GM06990 (cell line): Measurements from ENCODE around the gene RABEP1.
A peak's percentile ranks its signal among the peaks of the same experiment; 100 is the strongest.
"Not testable (repeated sequence)": the region's sequence is repeated elsewhere in the genome, so short reads cannot be mapped to it uniquely, and the experiment has no call there.

Experiments
- DNase-seq: peaks from one replicate; pipeline ENCODE4 v3.0.0-alpha.2; 2011; ENCODE audit not compliant: insufficient read length; ENCODE audit errors: extremely low read depth
- H3K27me3 ChIP-seq: replicated peaks from 2 replicates; pipeline ENCODE4 v1.6.0; 2011; ENCODE audit warnings: low read length; ENCODE audit not compliant: control insufficient read depth, insufficient read depth
- H3K36me3 ChIP-seq: 2 replicates; pipeline ENCODE4 v1.5.1; 2011; ENCODE audit warnings: low read length; ENCODE audit not compliant: control insufficient read depth, insufficient read depth
- H3K4me3 ChIP-seq: replicated peaks from 2 replicates; pipeline ENCODE4 v1.5.1; 2011; ENCODE audit warnings: low read depth, mild to moderate bottlenecking, control low read depth, low read length
- TF ChIP-seq, protein P1 (sequence below): IDR thresholded peaks from 2 replicates; pipeline ENCODE4 v1.5.1; 2011; ENCODE audit warnings: low read length, control low read depth, mild to moderate bottlenecking, inconsistent platforms; ENCODE audit not compliant: insufficient read depth, poor library complexity, severe bottlenecking

RABEP1 gene

GRCh38 chr17:5238333-5238732 is 43.8 kb upstream of the RABEP1 start:
- H3K27me3 ChIP-seq: no peaks in the 10 kb centered on the region
- no peak overlapping the region for H3K4me3 ChIP-seq
- TF ChIP-seq, protein P1, sequence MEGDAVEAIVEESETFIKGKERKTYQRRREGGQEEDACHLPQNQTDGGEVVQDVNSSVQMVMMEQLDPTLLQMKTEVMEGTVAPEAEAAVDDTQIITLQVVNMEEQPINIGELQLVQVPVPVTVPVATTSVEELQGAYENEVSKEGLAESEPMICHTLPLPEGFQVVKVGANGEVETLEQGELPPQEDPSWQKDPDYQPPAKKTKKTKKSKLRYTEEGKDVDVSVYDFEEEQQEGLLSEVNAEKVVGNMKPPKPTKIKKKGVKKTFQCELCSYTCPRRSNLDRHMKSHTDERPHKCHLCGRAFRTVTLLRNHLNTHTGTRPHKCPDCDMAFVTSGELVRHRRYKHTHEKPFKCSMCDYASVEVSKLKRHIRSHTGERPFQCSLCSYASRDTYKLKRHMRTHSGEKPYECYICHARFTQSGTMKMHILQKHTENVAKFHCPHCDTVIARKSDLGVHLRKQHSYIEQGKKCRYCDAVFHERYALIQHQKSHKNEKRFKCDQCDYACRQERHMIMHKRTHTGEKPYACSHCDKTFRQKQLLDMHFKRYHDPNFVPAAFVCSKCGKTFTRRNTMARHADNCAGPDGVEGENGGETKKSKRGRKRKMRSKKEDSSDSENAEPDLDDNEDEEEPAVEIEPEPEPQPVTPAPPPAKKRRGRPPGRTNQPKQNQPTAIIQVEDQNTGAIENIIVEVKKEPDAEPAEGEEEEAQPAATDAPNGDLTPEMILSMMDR: no peak
- DNase-seq: no peak
- H3K36me3 ChIP-seq: no peaks in the 10 kb centered on the region

GRCh38 chr17:5239769-5240168 is 42.3 kb upstream of the RABEP1 start:
- not testable (repeated sequence) for H3K27me3 ChIP-seq, DNase-seq, H3K36me3 ChIP-seq, H3K4me3 ChIP-seq

- Histone ChIP-seq H3K4me3 (no peak overlapping the region), H3K27me3 (no peaks in the 10 kb centered on the region), H3K36me3 (no peaks in the 10 kb centered on the region)
- TF ChIP-seq, protein P1: no peak
- DNase-seq: peak; percentile 70
Measured at GRCh38 chr17:5241861-5242671, 40.0 kb upstream of the RABEP1 start.

DNA sequence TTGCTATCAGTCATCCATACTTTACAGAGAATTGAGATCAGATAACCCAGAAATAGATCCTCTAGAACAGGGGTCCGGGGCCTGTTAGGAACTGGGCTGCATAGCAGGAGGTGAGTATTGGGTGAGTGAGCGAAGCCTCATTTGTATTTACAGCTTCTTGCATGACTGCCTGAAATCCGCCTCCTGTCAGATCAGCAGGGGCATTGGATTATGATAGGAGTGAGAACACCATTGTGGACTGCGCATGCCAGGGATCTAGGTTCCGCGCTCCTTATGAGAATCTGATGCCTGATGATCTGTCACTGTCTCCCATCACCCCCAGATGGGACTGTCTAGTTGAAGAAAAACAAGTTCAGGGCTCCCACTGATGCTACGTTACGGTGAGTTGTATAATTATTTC is 34.5 kb upstream of the RABEP1 start:
- H3K4me3 ChIP-seq: no peak overlapping the region
- H3K27me3 ChIP-seq: no peaks in the 10 kb centered on the region
- TF ChIP-seq, protein P1: no peak
- H3K36me3 ChIP-seq: no peaks in the 10 kb centered on the region
- no peak for DNase-seq

DNA sequence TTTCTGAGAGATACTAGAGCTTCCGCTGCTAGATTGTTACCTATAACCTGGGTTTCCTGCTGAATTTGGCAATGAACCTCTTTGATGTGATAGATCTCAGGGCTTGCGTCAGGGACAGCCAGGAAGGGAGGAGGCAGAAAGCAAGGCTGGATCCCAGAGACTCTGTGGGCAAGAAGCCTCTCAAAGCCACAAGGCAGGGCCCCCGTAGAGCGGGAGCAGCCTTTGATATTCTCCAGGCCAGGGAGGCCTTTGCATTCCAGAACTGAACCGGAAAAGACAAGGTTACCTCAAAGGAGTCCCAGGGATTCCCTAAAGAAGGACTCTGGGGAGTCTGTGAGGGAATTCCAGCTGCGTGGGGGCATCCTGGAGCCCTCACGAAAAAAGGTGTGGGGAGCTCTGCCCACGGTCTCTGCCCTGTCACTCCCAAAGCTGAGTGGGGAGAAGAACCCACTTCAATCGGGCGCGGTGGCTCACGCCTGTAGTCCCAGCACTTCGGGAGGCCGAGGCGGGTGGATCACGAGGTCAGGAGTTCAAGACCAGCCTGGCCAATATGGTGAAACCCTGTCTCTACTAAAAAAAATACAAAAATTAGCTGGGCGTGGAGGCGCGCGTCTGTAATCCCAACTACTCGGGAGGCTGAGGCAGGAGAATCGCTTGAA is 33.1 kb upstream of the RABEP1 start:
- H3K36me3 ChIP-seq: no peaks in the 10 kb centered on the region
- no peak for DNase-seq
- TF ChIP-seq, protein P1: no peak
- no peaks in the 10 kb centered on the region for H3K27me3 ChIP-seq
- no peak overlapping the region for H3K4me3 ChIP-seq

GRCh38 chr17:5249615-5250014 is 32.5 kb upstream of the RABEP1 start:
- H3K4me3 ChIP-seq: no peak overlapping the region
- H3K27me3 ChIP-seq: no peaks in the 10 kb centered on the region
- TF ChIP-seq, protein P1: peak; percentile 62
- no peaks in the 10 kb centered on the region for H3K36me3 ChIP-seq
- no peak for DNase-seq
